ENCODE measurements around the gene FAM89A.
"Not testable (repeated sequence)": the region's sequence is repeated elsewhere in the genome, so short reads cannot be mapped to it uniquely, and the experiment has no call there.

Gene FAM89A

DNA sequence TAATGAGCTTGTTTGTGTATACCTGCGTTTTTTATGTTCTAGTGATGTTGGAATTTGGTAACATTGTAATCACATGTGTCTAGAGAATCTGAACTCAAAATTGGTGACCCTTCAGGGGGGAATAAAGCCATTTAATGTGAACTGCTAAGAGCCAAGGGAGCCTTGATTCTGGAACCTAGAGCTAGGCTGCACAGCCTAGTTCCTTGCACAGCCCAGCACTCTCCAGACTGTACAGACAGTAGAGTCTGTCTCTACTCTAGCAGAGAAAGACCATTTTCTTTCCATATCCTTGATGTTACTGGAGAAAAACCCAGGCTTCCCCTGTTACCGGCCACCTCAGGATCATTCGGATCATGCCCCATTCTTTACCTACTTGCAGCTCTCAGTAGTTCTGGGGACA lies 52.6 kb downstream of the FAM89A start:
- no peak for DNase-seq (ENCODE audit: low read depth)
- TF ChIP-seq, protein P1, sequence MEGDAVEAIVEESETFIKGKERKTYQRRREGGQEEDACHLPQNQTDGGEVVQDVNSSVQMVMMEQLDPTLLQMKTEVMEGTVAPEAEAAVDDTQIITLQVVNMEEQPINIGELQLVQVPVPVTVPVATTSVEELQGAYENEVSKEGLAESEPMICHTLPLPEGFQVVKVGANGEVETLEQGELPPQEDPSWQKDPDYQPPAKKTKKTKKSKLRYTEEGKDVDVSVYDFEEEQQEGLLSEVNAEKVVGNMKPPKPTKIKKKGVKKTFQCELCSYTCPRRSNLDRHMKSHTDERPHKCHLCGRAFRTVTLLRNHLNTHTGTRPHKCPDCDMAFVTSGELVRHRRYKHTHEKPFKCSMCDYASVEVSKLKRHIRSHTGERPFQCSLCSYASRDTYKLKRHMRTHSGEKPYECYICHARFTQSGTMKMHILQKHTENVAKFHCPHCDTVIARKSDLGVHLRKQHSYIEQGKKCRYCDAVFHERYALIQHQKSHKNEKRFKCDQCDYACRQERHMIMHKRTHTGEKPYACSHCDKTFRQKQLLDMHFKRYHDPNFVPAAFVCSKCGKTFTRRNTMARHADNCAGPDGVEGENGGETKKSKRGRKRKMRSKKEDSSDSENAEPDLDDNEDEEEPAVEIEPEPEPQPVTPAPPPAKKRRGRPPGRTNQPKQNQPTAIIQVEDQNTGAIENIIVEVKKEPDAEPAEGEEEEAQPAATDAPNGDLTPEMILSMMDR (IDR thresholded peaks at IDR 0.05; ENCODE audit: insufficient read depth, low read depth, low read length, missing control alignments), result no peak
- no peak overlapping the region for H3K4me3 ChIP-seq (ENCODE audit: low read length)

DNA sequence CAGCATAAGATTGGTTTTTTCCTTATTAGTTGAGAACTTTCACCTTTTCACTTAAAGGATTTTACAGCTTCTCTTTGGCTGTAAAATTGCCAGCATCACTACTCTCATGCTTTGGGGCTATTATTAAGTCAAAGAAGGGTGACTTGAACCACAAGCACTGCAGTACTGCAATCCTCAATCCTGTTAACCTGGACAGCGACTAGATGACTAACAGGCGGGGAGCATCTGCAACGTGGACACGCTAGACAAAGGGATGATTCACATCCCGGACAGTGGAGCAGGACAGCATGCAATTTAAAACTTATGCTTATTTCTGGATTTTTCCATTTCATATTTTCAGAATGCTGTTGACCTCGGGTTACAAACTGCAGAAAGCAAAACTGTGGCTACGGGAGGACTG lies 53.1 kb downstream of the FAM89A start:
- DNase-seq (ENCODE audit: low read depth), result peak; percentile 75
- TF ChIP-seq, protein P1 (IDR thresholded peaks at IDR 0.05; ENCODE audit: insufficient read depth, low read depth, low read length, missing control alignments), result no peak
- no peak overlapping the region for H3K4me3 ChIP-seq (ENCODE audit: low read length)

DNA sequence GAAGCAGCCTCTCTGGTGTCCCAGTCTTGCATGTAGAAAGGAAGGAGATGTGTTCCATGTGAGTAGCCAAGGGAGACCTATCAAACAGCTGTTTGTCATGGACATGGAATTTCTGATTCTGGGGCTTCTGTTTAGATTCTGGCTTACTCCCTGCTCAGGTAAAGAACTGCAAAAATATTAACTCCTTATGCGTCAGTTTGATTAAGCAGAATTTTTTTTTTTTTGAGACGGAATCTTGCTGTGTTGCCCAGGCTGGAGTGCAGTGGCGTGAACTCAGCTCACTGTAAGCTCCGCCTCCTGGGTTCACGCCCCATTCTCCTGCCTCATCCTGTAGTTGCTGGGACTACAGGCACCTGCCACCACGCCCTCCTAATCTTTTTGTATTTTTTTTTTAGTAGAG lies 54.3 kb downstream of the FAM89A start:
- TF ChIP-seq, protein P1 (IDR thresholded peaks at IDR 0.05; ENCODE audit: insufficient read depth, low read depth, low read length, missing control alignments), result no peak
- no peak overlapping the region for H3K4me3 ChIP-seq (ENCODE audit: low read length)
- DNase-seq (ENCODE audit: low read depth), result no peak

DNA sequence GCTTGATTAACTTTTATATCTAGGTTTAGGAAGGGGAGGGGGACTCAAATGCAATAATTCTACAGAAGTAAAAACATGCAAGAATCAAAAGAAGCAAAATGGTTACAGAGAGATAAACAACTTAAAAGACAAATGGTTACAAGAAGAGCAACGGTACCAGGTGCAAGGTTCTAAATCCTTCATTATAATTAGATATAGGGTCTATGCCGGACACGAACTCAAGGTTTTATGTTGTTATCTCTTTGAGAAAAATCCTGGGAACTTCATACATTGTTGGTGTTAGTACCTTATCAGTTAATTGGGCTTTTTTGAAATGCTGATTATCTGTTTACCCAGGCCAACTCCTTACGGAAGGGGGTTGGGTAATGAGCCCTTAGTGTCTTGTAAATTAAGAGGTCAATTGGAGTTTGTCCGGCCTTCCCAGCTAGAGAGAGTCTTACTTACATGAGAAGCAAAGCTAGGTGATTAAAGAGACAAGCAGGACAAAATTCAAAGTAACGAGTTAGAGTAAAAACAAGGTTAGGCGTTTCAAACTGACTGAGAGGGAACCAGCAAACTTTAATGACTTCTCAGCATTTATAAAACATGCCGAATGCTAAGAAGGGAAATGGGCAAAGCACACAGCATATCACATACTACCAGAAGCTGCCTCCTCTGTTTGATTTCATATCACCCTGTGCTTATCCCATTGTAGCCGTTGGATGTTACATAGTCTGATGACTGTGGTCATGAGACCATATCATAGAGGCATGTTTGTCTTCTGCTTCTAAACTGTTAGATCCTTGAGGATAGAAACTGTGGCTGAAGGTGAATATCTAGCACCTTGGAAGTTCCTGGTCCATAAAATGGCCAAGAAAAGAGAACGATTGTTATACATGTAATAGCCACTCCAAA lies 55.2 kb downstream of the FAM89A start:
- not testable (repeated sequence) for DNase-seq (ENCODE audit: low read depth); H3K4me3 ChIP-seq (ENCODE audit: low read length)

DNA sequence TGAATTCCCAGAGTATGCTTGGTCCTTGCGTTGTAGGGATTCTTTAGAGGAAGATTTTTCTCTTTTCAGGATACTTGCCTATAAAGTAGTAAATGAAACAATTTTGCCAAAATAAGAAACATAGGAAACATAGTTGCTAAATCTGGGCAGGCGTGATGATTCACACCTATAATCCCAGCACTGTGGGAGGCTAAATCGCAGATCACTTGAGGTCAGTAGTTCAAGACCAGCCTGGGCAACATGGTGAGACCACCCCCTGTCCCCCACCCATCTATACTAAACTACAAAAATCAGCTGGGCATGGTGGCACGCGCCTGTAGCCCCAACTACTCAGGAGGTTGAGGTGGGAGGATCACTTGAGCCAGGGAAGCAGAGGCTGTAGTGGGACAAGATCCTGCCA lies 56.2 kb downstream of the FAM89A start:
- TF ChIP-seq, protein P1 (IDR thresholded peaks at IDR 0.05; ENCODE audit: insufficient read depth, low read depth, low read length, missing control alignments), result no peak
- no peak for DNase-seq (ENCODE audit: low read depth)
- no peak overlapping the region for H3K4me3 ChIP-seq (ENCODE audit: low read length)

DNA sequence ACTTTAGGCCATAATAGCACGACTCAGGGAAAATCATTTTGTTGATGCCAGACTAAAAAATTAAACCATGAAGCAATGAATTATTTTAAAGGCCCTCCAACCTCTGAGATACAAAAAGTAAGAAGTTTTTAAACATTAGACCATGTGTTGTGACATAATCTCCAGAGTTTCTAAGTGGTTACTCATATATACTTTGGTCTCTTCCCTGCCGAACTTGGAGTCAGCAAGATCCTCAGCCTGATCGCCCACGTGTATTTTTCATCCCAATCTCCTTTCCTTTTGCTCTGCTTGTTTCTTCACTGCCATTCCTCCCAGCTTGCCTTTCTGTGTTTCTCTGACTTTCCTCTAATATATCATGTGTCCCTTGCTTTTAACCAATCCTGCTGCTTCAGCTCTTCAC lies 57.4 kb downstream of the FAM89A start:
- DNase-seq (ENCODE audit: low read depth), result peak; percentile 34
- TF ChIP-seq, protein P1 (IDR thresholded peaks at IDR 0.05; ENCODE audit: insufficient read depth, low read depth, low read length, missing control alignments), result no peak
- no peak overlapping the region for H3K4me3 ChIP-seq (ENCODE audit: low read length)

DNA sequence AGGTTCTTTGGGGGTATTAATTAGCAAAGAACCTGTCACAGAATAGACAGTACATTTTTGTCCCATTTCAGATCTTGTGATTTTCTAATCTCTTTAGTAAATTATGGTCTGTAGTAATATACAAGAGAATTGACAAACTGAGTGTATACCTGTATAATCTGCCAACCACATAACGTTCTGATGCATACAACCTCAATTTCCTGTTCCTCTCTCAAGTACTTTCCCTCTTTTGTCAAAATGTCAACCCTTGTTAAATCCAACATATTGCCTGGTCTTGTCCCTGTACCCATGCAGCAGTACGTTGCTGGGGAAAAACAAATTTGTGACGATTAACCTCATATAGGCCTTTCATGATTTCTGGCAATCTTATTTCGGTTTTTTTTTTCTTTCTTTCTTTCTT lies 60.1 kb downstream of the FAM89A start:
- DNase-seq (ENCODE audit: low read depth), result no peak
- peak overlapping the region; percentile 90 for H3K4me3 ChIP-seq (ENCODE audit: low read length)
- TF ChIP-seq, protein P1 (IDR thresholded peaks at IDR 0.05; ENCODE audit: insufficient read depth, low read depth, low read length, missing control alignments), result no peak
